Measurements from ENCODE around the gene BMF. TPM values are rescaled to one million over a fixed set of nuclear protein-coding genes. Genes with fewer than 3 reads are reported as not detected.

The BMF gene
- total and polyA plus RNA-seq, 2 donors (not counting 3 experiments of a cell fraction or from before 2014, with no cell fraction given) = 8.6 to 9.8 TPM

DNA sequence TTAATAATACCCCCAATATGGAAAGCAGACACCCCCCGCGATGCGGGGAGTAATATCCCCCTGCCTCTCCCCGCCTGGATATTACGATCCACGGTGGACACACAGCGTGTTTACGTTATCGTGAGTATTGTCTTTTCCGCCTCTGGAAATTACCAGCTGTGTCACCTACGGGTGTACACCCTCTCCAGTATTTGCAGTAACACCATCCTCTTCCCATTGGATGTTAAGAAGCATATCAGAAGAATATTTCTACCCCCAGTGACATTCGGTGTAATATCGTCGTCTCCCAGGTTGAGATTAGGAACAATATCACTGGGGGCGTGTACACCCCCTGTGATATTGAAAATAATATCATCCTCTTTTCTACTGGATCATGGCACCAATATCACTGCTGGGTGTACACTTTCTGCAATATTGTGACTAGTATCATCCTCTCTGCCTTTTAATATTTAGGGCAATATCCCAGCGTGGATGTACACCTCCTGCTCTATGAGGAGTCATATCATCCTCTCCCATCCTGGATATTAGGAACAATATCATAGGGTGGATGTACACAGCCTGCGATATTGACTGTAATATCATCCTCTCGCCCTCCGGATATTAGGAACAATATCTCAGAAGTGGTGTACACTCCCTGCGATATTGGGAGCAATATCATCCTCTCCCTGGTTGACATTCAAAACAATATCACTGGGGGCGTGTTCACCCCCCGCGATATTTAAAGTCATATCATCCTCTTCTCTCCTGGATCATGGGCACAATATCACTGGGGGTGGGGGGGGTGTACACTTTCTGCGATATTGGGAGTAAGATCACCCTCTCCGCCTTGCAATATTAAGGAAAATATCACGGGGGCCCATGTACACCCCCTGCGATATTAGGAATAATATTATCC, 20.3 kb upstream of the BMF start:
- H2AFZ ChIP-seq (ENCODE audit: low read depth, low read length) = no peak overlapping the region
- no peak overlapping the region for H3K4me3 ChIP-seq (replicated peaks in 1 of 3; ENCODE audit: insufficient read depth in 1 of 3, low read depth in 1 of 3, low read length in 3 of 3)
- CTCF ChIA-PET = no interaction called here
- no TSS peak for BruUV-seq (replicated peaks)
- no peaks in the 10 kb centered on the region for H3K36me3 ChIP-seq (ENCODE audit: control insufficient read depth in 2 of 2, extremely low read depth in 1 of 2, insufficient read depth in 2 of 2, low read length in 2 of 2)
- dilution Hi-C loops (cut with MboI; ENCODE audit: extremely low pct_ligation_motif_present, low sequenced_read_pairs) = no loop called here
- DNase-seq (ENCODE audit: low read depth, low spot score) (no peak), FAIRE-seq (no peak)
- no peaks in the 10 kb centered on the region for H4K20me1 ChIP-seq (replicated peaks; ENCODE audit: control insufficient read depth, extremely low read depth, insufficient read depth, low read length)
- H3K4me2 ChIP-seq (ENCODE audit: insufficient read depth, low read length) = no peak overlapping the region
- no peaks in the 10 kb centered on the region for H3K4me1 ChIP-seq (ENCODE audit: control insufficient read depth, extremely low read depth, insufficient read depth, low read length)
- POLR2A ChIA-PET = no interaction called here
- H3K79me2 ChIP-seq (ENCODE audit: control insufficient read depth, insufficient read depth, low read length) = no peaks in the 10 kb centered on the region
- no peaks in the 10 kb centered on the region for H3K9me1 ChIP-seq (replicated peaks; ENCODE audit: control insufficient read depth, extremely low read depth, insufficient read depth, low read length)
- intact Hi-C loops (cut with micrococcal nuclease) = no loop called here
- H3K9me3 ChIP-seq (replicated peaks; ENCODE audit: control insufficient read depth, insufficient read depth, low read length) = no peaks in the 10 kb centered on the region
- H3K9ac ChIP-seq (replicated peaks; ENCODE audit: extremely low read depth, insufficient read depth, low read length) = no peak overlapping the region
- no peak overlapping the region for H3K27ac ChIP-seq (ENCODE audit: insufficient read depth, low read depth, low read length)
- TF ChIP-seq GATA2 (IDR thresholded peaks at IDR 0.05; ENCODE audit: insufficient read depth, insufficient read length, low read depth, low read length) = no peak
- TF ChIP-seq, protein P1, sequence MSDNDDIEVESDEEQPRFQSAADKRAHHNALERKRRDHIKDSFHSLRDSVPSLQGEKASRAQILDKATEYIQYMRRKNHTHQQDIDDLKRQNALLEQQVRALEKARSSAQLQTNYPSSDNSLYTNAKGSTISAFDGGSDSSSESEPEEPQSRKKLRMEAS (IDR thresholded peaks at IDR 0.05; ENCODE audit: insufficient read depth, insufficient read length) = no peak
- TF ChIP-seq FOS (IDR thresholded peaks at IDR 0.05; ENCODE audit: borderline replicate concordance, insufficient read depth, low read length) = no peak
- TF ChIP-seq EZH2 (IDR thresholded peaks at IDR 0.05; ENCODE audit: borderline replicate concordance, low read depth, low read length, severe bottlenecking) = no peak
- no peak for TF ChIP-seq POLR2A (IDR thresholded peaks at IDR 0.05; ENCODE audit: low read depth, low read length)
- TF ChIP-seq, protein P2, sequence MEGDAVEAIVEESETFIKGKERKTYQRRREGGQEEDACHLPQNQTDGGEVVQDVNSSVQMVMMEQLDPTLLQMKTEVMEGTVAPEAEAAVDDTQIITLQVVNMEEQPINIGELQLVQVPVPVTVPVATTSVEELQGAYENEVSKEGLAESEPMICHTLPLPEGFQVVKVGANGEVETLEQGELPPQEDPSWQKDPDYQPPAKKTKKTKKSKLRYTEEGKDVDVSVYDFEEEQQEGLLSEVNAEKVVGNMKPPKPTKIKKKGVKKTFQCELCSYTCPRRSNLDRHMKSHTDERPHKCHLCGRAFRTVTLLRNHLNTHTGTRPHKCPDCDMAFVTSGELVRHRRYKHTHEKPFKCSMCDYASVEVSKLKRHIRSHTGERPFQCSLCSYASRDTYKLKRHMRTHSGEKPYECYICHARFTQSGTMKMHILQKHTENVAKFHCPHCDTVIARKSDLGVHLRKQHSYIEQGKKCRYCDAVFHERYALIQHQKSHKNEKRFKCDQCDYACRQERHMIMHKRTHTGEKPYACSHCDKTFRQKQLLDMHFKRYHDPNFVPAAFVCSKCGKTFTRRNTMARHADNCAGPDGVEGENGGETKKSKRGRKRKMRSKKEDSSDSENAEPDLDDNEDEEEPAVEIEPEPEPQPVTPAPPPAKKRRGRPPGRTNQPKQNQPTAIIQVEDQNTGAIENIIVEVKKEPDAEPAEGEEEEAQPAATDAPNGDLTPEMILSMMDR (IDR thresholded peaks at IDR 0.05; ENCODE audit: extremely low read depth in 1 of 2, insufficient read depth in 1 of 2, low read depth in 1 of 2, low read length in 2 of 2) = no peak
- no peak for TF ChIP-seq POLR2AphosphoS5 (IDR thresholded peaks at IDR 0.05; ENCODE audit: insufficient read depth, low read depth, low read length)
- TF ChIP-seq JUN (IDR thresholded peaks at IDR 0.05; ENCODE audit: borderline replicate concordance, insufficient read depth, insufficient read length, low read depth) = no peak
- TF ChIP-seq MYC (IDR thresholded peaks at IDR 0.05; ENCODE audit: low read depth, low read length) = no peak
- peaks cover 0 to 1% of the 10 kb centered on the region in 2 experiments for H3K27me3 ChIP-seq (ENCODE audit: control insufficient read depth in 2 of 2, insufficient read depth in 2 of 2, low read length in 2 of 2)

Measured in endothelial cell of umbilical vein (primary cell).